Activated naive CD8-positive, alpha-beta T cell treated with anti-CD3 and anti-CD28 coated beads, Interleukin-2, amount 10 ng/mL, durations not matched to agents 7 days and 5 days (primary cell): ENCODE data around the gene VWA3B. TPM values are rescaled to one million over a fixed set of nuclear protein-coding genes. Genes with fewer than 3 reads are reported as not detected.

Experiments used
- ATAC-seq: fragments of 150-1000 bp; cut with Tn5 transposase; one replicate; pipeline ENCODE4 v1.10.0; 2021; ENCODE audit warnings: low read depth, moderate library complexity
- POLR2A ChIA-PET: fragments of 350-600 bp; sonication (Branson Sonifier 250); formaldehyde crosslinking; loops from one replicate; lab custom pipeline; 2021; ENCODE audit warnings: antibody characterized with exemption; lab: Charles Lee
- DNase-seq: peaks from one replicate; pipeline ENCODE4 v3.0.0; 2021
- H3K27ac Mint-ChIP-seq: one replicate; pipeline ENCODE4 v1.8.0; 2022; ENCODE audit warnings: mild to moderate bottlenecking, mixed read lengths
- H3K27me3 Mint-ChIP-seq: one replicate; pipeline ENCODE4 v1.8.0; 2022; ENCODE audit warnings: mild to moderate bottlenecking, moderate library complexity, mixed read lengths
- H3K36me3 Mint-ChIP-seq: one replicate; pipeline ENCODE4 v1.8.0; 2021; ENCODE audit warnings: mild to moderate bottlenecking, mixed read lengths
- H3K4me1 Mint-ChIP-seq: one replicate; pipeline ENCODE4 v1.8.0; 2021; ENCODE audit warnings: mixed read lengths
- H3K4me3 Mint-ChIP-seq: one replicate; pipeline ENCODE4 v1.8.0; 2022; ENCODE audit warnings: mild to moderate bottlenecking, moderate library complexity, mixed read lengths
- H3K9me3 Mint-ChIP-seq: one replicate; pipeline ENCODE4 v1.8.0; 2021; ENCODE audit warnings: mixed read lengths
- total RNA-seq, 2 experiments: library from RNA; stranded (reverse); gene quantifications; one replicate each; pipeline ENCODE4 v1.2.3, GENCODE V29; 2021

Gene VWA3B
- total RNA-seq, 2 experiments from 2014 or later: not detected

- H3K36me3 Mint-ChIP-seq: no peaks in the 10 kb centered on the region
- POLR2A ChIA-PET: no interaction called here
- peaks cover 22% of the 10 kb centered on the region for H3K27me3 Mint-ChIP-seq
- no peak overlapping the region for H3K27ac Mint-ChIP-seq
- H3K9me3 Mint-ChIP-seq: peaks cover 7% of the 10 kb centered on the region
- ATAC-seq (no peak), DNase-seq (no peak)
- H3K4me1 Mint-ChIP-seq: no peaks in the 10 kb centered on the region
- H3K4me3 Mint-ChIP-seq: no peak overlapping the region
Measured at GRCh38 chr2:98269274-98269673, 182.3 kb downstream of the VWA3B start.

- POLR2A ChIA-PET: no interaction called here
- ATAC-seq (no peak), DNase-seq (no peak)
- H3K36me3 Mint-ChIP-seq: no peaks in the 10 kb centered on the region
- H3K4me1 Mint-ChIP-seq: no peaks in the 10 kb centered on the region
- no peak overlapping the region for H3K27ac Mint-ChIP-seq
- H3K27me3 Mint-ChIP-seq: peaks cover 22% of the 10 kb centered on the region
- H3K4me3 Mint-ChIP-seq: no peak overlapping the region
- H3K9me3 Mint-ChIP-seq: peaks cover 3% of the 10 kb centered on the region
Measured at GRCh38 chr2:98269830-98270229, 182.9 kb downstream of the VWA3B start.

GRCh38 chr2:98277162-98277859, 190.3 kb downstream of the VWA3B start:
- DNase-seq (no peak), ATAC-seq (no peak)
- Mint-ChIP-seq H3K27me3 (peaks cover 24% of the 10 kb centered on the region), H3K4me1 (no peaks in the 10 kb centered on the region), H3K36me3 (no peaks in the 10 kb centered on the region), H3K9me3 (no peaks in the 10 kb centered on the region), H3K27ac (no peak overlapping the region), H3K4me3 (no peak overlapping the region)
- POLR2A ChIA-PET: no interaction called here

- no peaks in the 10 kb centered on the region for H3K4me1 Mint-ChIP-seq
- no peak overlapping the region for H3K4me3 Mint-ChIP-seq
- no peaks in the 10 kb centered on the region for H3K36me3 Mint-ChIP-seq
- no peaks in the 10 kb centered on the region for H3K9me3 Mint-ChIP-seq
- DNase-seq (no peak), ATAC-seq (no peak)
- POLR2A ChIA-PET: no interaction called here
- H3K27ac Mint-ChIP-seq: no peak overlapping the region
- peaks cover 26% of the 10 kb centered on the region for H3K27me3 Mint-ChIP-seq
Measured at GRCh38 chr2:98278074-98278473, 191.1 kb downstream of the VWA3B start.

- Mint-ChIP-seq H3K27ac (no peak overlapping the region), H3K36me3 (no peaks in the 10 kb centered on the region), H3K4me1 (no peaks in the 10 kb centered on the region), H3K27me3 (peaks cover 29% of the 10 kb centered on the region), H3K9me3 (no peaks in the 10 kb centered on the region), H3K4me3 (no peak overlapping the region)
- DNase-seq (no peak), ATAC-seq (no peak)
- POLR2A ChIA-PET: no interaction called here
Measured at GRCh38 chr2:98280376-98281102, 193.6 kb downstream of the VWA3B start.

- peaks cover 34% of the 10 kb centered on the region for H3K27me3 Mint-ChIP-seq
- no peak overlapping the region for H3K27ac Mint-ChIP-seq
- no peak for DNase-seq
- no peaks in the 10 kb centered on the region for H3K36me3 Mint-ChIP-seq
- POLR2A ChIA-PET: no interaction called here
- H3K4me3 Mint-ChIP-seq: no peak overlapping the region
- no peak for ATAC-seq
- no peaks in the 10 kb centered on the region for H3K9me3 Mint-ChIP-seq
- no peaks in the 10 kb centered on the region for H3K4me1 Mint-ChIP-seq
Measured at GRCh38 chr2:98281607-98282006, 194.6 kb downstream of the VWA3B start.

- ATAC-seq (no peak), DNase-seq (no peak)
- Mint-ChIP-seq H3K36me3 (no peaks in the 10 kb centered on the region), H3K9me3 (no peaks in the 10 kb centered on the region), H3K4me1 (no peaks in the 10 kb centered on the region), H3K27me3 (peaks cover 37% of the 10 kb centered on the region), H3K4me3 (no peak overlapping the region), H3K27ac (no peak overlapping the region)
- POLR2A ChIA-PET: no interaction called here
Measured at GRCh38 chr2:98282109-98282508, 195.1 kb downstream of the VWA3B start.

GRCh38 chr2:98293030-98293429, 206.1 kb downstream of the VWA3B start:
- Mint-ChIP-seq H3K4me3 (no peak overlapping the region), H3K9me3 (peaks cover 11% of the 10 kb centered on the region), H3K27me3 (peaks cover 15% of the 10 kb centered on the region), H3K27ac (no peak overlapping the region), H3K36me3 (peaks cover 2% of the 10 kb centered on the region), H3K4me1 (no peaks in the 10 kb centered on the region)
- POLR2A ChIA-PET: no interaction called here
- no peak for DNase-seq
- ATAC-seq: no peak

GRCh38 chr2:98293931-98294687, 207.1 kb downstream of the VWA3B start:
- POLR2A ChIA-PET: no interaction called here

GRCh38 chr2:98294711-98295110, 207.7 kb downstream of the VWA3B start:
- H3K27ac Mint-ChIP-seq: no peak overlapping the region
- DNase-seq: no peak
- peaks cover 13% of the 10 kb centered on the region for H3K27me3 Mint-ChIP-seq
- no peaks in the 10 kb centered on the region for H3K4me1 Mint-ChIP-seq
- no peak for ATAC-seq
- H3K36me3 Mint-ChIP-seq: peaks cover 2% of the 10 kb centered on the region
- H3K9me3 Mint-ChIP-seq: peaks cover 10% of the 10 kb centered on the region
- POLR2A ChIA-PET: no interaction called here
- no peak overlapping the region for H3K4me3 Mint-ChIP-seq

More at GRCh38 chr2:98293931-98294687, 207.1 kb downstream of the VWA3B start:
- peaks cover 2% of the 10 kb centered on the region for H3K36me3 Mint-ChIP-seq
- no peak overlapping the region for H3K27ac Mint-ChIP-seq
- ATAC-seq: no peak
- peaks cover 11% of the 10 kb centered on the region for H3K9me3 Mint-ChIP-seq
- DNase-seq: no peak
- no peaks in the 10 kb centered on the region for H3K4me1 Mint-ChIP-seq
- peaks cover 16% of the 10 kb centered on the region for H3K27me3 Mint-ChIP-seq
- no peak overlapping the region for H3K4me3 Mint-ChIP-seq

- H3K27me3 Mint-ChIP-seq: peaks cover 10% of the 10 kb centered on the region
- H3K9me3 Mint-ChIP-seq: peaks cover 5% of the 10 kb centered on the region
- no peak overlapping the region for H3K27ac Mint-ChIP-seq
- POLR2A ChIA-PET: no interaction called here
- peaks cover 2% of the 10 kb centered on the region for H3K36me3 Mint-ChIP-seq
- ATAC-seq: no peak
- DNase-seq: no peak
- H3K4me3 Mint-ChIP-seq: no peak overlapping the region
- no peaks in the 10 kb centered on the region for H3K4me1 Mint-ChIP-seq
Measured at GRCh38 chr2:98295275-98295674, 208.3 kb downstream of the VWA3B start.

- Mint-ChIP-seq H3K27ac (no peak overlapping the region), H3K36me3 (peaks cover under 1% of the 10 kb centered on the region)
Measured at GRCh38 chr2:98295721-98296414, 208.9 kb downstream of the VWA3B start.

GRCh38 chr2:98296440-98296839, 209.5 kb downstream of the VWA3B start:
- Mint-ChIP-seq H3K27ac (no peak overlapping the region), H3K4me1 (no peaks in the 10 kb centered on the region), H3K36me3 (no peaks in the 10 kb centered on the region), H3K9me3 (no peaks in the 10 kb centered on the region), H3K4me3 (no peak overlapping the region), H3K27me3 (peaks cover 14% of the 10 kb centered on the region)
- DNase-seq (no peak), ATAC-seq (no peak)
- POLR2A ChIA-PET: no interaction called here

More at GRCh38 chr2:98295721-98296414, 208.9 kb downstream of the VWA3B start:
- Mint-ChIP-seq H3K9me3 (peaks cover 4% of the 10 kb centered on the region), H3K27me3 (peaks cover 14% of the 10 kb centered on the region), H3K4me1 (no peaks in the 10 kb centered on the region), H3K4me3 (no peak overlapping the region)
- ATAC-seq (no peak), DNase-seq (no peak)
- POLR2A ChIA-PET: no interaction called here
